GM18909 (cell line): ENCODE data around the gene PRPH.
"Not testable (repeated sequence)": the region's sequence is repeated elsewhere in the genome, so short reads cannot be mapped to it uniquely, and the experiment has no call there.

ENCODE experiments used
- ATAC-seq: cut with Tn5 transposase; IDR thresholded peaks from one replicate; pipeline ENCODE4 v1.9.1; 2021; ENCODE audit warnings: mild to moderate bottlenecking; ENCODE audit not compliant: unreplicated experiment, poor library complexity

Gene PRPH

DNA sequence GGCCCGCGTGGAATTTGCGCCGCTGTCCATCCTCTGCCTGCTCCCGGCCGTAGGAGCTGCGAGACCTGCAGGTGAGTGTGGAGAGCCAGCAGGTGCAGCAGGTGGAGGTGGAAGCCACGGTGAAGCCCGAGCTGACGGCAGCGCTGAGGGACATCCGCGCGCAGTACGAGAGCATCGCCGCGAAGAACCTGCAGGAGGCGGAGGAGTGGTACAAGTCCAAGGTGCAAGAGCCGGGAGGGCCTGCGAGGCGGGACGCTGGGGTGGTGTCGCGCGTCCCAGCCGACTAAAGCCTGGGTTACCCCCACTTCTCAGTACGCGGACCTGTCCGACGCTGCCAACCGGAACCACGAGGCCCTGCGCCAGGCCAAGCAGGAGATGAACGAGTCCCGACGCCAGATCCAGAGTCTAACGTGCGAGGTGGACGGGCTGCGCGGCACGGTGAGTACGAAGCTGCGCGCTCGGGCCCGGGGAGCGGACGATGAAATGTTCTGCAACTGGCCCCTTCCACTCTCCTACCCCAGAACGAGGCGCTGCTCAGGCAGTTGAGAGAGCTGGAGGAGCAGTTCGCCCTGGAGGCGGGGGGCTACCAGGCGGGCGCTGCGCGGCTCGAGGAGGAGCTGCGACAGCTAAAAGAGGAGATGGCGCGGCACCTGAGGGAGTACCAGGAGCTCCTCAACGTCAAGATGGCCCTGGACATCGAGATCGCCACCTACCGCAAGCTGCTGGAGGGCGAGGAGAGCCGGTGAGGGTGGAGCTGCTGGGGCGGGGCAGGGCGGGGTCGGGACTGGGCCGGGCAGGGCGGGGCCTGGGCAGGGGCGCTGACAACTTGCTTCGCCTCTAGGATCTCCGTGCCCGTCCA, 2.1 kb downstream of the PRPH start:
- no peak for ATAC-seq

DNA sequence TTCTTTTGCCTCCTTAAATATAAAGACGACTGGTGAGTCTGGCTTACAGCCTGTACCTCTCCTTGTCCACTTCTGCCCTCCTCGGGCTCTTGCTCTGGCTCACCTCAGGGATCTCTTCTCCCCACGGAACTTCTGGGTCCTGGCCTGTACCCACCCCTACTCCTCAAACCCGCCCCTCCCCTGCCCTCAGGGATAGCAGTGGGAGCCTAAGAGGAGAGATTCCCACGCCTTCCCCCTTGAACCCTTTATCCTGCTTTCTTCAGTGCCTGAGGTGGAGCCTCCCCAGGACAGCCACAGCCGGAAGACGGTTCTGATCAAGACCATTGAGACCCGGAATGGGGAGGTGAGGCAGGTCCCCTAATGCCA, 2.7 kb downstream of the PRPH start:
- ATAC-seq = no peak

DNA sequence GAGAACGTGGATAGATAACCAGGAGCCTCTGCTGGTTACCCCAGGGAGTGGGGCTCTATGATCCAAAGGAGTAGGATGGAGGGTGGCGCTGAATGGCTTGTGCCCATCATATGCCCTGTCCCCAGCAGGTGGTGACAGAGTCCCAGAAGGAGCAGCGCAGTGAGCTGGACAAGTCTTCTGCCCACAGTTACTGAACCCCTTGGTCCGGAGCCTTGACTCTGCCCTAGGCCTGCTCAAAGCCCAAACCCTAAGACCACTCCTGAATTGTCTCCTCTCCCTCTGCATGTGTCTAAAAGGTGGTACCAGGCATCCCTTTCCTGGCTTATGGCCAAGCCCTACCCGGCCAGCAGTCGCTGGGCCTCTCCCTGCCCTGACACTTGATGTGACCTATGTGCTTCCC, 3.2 kb downstream of the PRPH start:
- ATAC-seq = no peak

GRCh38 chr12:49301760-49302159, 6.8 kb downstream of the PRPH start:
- no peak for ATAC-seq

DNA sequence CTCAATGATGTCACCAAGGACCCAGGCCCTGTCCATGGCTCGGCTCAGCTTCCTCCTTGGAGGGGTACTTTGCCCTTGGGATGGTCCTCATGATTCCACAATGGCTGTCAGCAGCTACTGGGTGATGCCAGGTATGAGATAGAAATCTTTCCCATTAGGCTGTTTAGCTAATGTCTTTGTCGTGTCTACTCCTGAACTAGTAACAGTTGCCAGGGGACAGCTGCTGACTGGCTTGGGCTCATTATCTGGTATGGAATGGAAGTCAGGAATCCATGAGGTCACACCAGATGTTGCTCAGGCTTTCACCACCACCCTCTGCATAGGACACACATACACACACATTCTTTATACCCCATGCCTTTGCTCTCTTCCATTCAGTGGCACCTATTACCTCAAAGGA, 9.2 kb downstream of the PRPH start:
- no peak for ATAC-seq

DNA sequence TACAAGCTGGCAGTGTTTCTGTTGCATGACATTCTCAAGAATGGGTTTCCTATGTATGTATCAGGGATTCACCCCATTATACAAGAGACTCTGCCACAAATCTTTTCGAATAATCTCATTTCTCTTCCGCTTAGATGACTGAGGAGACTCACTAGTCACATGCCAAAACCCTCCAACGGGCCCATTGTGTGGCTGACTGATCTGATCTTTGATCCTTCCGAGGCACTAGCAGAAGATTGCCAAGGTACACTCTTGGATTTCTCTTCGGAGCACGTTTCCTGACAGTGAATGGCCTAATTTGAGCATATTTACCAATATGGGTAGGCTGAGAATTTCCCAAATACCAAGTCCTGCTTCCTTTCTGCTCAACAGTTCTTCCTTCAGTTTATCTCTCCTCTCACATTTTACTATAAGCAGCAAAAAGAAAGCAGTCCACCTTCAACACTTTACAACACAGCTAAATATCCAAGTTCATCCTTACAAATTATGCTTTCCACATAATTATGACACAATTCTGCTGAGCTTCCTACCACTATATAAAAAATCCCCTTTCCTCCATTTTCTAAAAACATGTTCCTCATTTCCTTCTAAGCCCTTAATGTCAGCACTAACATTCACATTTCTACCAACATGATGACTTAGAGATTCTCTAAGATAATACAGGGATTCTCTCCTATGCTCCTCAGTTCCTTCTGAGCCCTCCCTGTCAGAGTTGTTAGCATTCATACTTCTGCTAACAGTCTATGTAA, 11.0 kb downstream of the PRPH start:
- ATAC-seq = no peak

- no peak for ATAC-seq
These were observed 14.4 kb downstream of the PRPH start for GRCh38 chr12:49309386-49309785.

- not testable (repeated sequence) for ATAC-seq
These were observed 15.6 kb downstream of the PRPH start for GRCh38 chr12:49310451-49311000.

DNA sequence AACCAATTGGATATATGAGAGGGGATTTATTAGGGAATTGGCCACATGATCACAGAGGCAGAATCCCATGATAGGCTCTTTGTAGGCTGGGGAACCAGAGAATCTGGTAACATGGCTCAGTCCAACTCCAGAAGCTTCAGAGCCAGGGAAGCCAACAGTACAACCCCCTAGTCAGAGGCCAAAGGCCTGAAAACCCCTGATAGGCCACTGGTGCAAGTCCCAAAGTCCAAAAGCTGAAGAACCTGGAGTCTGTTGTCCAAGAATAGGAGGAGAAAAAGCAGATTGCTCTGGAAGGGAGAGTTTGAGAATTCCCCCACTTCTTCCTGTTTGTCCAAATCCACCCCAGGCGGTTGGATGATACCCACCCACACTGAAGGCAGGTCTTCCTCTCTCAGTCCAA, 19.9 kb downstream of the PRPH start:
- no peak for ATAC-seq

DNA sequence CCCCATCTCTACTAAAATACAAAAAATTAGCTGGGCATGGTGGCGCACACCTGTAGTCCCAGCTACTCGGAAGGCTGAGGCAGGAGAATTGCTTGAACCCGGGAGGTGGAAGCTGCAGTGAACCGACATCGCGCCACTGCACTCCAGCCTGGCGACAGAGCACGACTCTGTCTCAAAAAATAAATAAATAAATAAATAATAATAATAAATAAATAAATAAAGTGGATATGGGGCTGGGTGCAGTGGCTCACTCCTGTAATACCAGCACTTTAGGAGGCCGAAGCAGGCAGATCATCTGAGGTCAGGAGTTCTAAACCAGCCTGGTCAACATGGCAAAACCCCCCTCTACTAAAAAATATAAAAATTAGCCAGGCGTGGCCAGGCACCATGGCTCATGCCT, 22.2 kb downstream of the PRPH start:
- not testable (repeated sequence) for ATAC-seq

- ATAC-seq = not testable (repeated sequence)
These were observed 25.6 kb downstream of the PRPH start for GRCh38 chr12:49320411-49321103.

DNA sequence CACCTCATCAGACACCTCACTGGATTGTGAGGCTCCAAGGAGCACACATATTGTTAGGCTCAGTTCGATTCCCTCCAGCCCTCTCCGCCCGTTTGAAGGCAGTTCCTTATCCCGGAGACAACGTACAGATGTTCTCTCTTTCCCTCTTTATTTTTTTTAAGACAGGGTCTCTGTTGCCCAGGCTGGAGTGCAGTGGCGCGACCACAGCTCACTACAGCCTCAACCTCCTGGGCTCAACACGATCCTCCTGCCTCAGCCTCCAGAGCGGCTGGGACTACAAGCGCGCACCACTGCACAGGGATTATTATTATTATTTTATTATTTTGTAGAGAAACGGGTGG, 27.4 kb downstream of the PRPH start:
- no peak for ATAC-seq

- peak; percentile 98 for ATAC-seq
These were observed 28.0 kb downstream of the PRPH start, which contains the start of gene TROAP for GRCh38 chr12:49322708-49323523. Gene TROAP, plus strand, starts transcription at chr12:49323255. Its CDS starts 354 bp downstream, at chr12:49323609.

- ATAC-seq = no peak
These were observed 28.7 kb downstream of the PRPH start for GRCh38 chr12:49323524-49324097.

- ATAC-seq = no peak
These were observed 30.7 kb downstream of the PRPH start for GRCh38 chr12:49325606-49326005.

- ATAC-seq = no peak
These were observed 32.4 kb downstream of the PRPH start for GRCh38 chr12:49327368-49327767.

- no peak for ATAC-seq
These were observed 32.9 kb downstream of the PRPH start for GRCh38 chr12:49327887-49328286.

GRCh38 chr12:49328816-49329215, 33.9 kb downstream of the PRPH start:
- no peak for ATAC-seq

- no peak for ATAC-seq
These were observed 35.2 kb downstream of the PRPH start for GRCh38 chr12:49330032-49330619.
